Tibial artery (tissue), 4 donors: ENCODE data around the gene EEPD1.
A peak's percentile ranks its signal among the peaks of the same experiment; 100 is the strongest.

Experiments used
- DNase-seq, 2 donors: peaks; one replicate each; pipeline ENCODE4 v3.0.0-alpha.2; 2019
- H3K27ac ChIP-seq, 2 donors: fragments of 200-600 bp; sonication (generic) in 1 of 2; 1 replicate in 1 of 2; 2 replicates in 1 of 2; pipeline ENCODE4 v1.5.1; 2018 to 2019; ENCODE audit warnings: mild to moderate bottlenecking in 1 of 2
- H3K27me3 ChIP-seq, 2 donors: fragments of 200-600 bp; sonication (generic) in 1 of 2; one replicate each; pipeline versions ENCODE4 v1.5.1 to v1.6.0; 2016 to 2019
- H3K36me3 ChIP-seq, 3 donors: fragments of 200-600 bp; sonication (generic) in 2 of 3; one replicate each; pipeline ENCODE4 v1.5.1; 2016 to 2019; ENCODE audit warnings: mild to moderate bottlenecking in 2 of 3
- H3K4me1 ChIP-seq, 4 donors: fragments of 200-600 bp; sonication (generic) in 2 of 4; 1 replicate in 3 of 4; 2 replicates in 1 of 4; pipeline ENCODE4 v1.5.1; 2016 to 2019
- H3K4me3 ChIP-seq, 2 donors: fragments of 200-600 bp; sonication (generic) in 1 of 2; 1 replicate in 1 of 2; 2 replicates in 1 of 2; pipeline ENCODE4 v1.5.1; 2018 to 2019; ENCODE audit warnings: mild to moderate bottlenecking in 2 of 2
- H3K9me3 ChIP-seq, 3 donors: fragments of 200-600 bp; sonication (generic) in 1 of 3; one replicate each; pipeline ENCODE4 v1.5.1; 2016 to 2019
- intact Hi-C: fragments of 100-400 bp; cut with DNase I; formaldehyde crosslinking; loops from one replicate; pipeline ENCODE4 v1.15.0; 2023; ENCODE audit warnings: low total_unique reads
- TF ChIP-seq, protein P1 (sequence below), 2 experiments: fragments of 200-600 bp in 1 of 2; fragments of 450-650 bp in 1 of 2; IDR thresholded peaks; one replicate each; pipeline ENCODE4 v1.5.1; 2017 to 2019; ENCODE audit warnings: antibody characterized with exemption in 2 of 2, mild to moderate bottlenecking in 1 of 2, moderate library complexity in 1 of 2

The EEPD1 gene

DNA sequence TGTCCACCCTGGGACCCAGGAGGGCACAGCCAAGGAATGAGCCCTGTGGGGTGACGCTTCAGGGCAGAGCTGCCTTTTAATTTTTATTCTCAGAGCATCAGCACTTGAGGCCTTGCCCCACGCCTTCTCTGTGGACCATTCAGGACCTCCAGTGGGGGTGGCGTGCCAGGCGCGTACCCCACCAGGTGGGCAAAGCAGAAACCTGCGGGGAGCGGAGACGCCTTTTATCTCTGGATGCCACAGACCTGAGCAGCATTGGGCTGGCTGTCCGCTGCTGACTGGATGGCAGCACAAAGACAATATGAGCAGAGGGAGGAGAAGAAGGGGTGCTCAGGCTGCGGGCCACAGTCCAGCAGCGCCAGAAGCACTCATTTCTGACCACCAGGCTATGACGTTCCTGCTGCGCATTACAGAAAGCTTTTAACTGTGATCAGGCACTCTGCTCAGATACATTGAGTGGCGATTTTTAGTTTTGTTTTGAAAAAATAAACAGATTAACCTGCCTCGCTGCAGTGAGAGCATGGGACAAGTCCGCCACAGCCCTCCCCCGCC lies 146.2 kb downstream of the EEPD1 start:
- H3K4me3 ChIP-seq, result no peak overlapping the region
- no peaks in the 10 kb centered on the region for H3K9me3 ChIP-seq
- intact Hi-C loops, result loop anchor here (10.0 kb wide), 1 partner anchor 164 kb away; no protein-coding TSS in a partner anchor
- no peaks in the 10 kb centered on the region for H3K27me3 ChIP-seq
- peaks cover 8 to 36% (median 32%) of the 10 kb centered on the region in 4 donors for H3K4me1 ChIP-seq
- H3K27ac ChIP-seq, result no peak overlapping the region
- H3K36me3 ChIP-seq, result peaks cover 0 to 34% (median 18%) of the 10 kb centered on the region in 3 donors
- no peak for DNase-seq
- TF ChIP-seq, protein P1, sequence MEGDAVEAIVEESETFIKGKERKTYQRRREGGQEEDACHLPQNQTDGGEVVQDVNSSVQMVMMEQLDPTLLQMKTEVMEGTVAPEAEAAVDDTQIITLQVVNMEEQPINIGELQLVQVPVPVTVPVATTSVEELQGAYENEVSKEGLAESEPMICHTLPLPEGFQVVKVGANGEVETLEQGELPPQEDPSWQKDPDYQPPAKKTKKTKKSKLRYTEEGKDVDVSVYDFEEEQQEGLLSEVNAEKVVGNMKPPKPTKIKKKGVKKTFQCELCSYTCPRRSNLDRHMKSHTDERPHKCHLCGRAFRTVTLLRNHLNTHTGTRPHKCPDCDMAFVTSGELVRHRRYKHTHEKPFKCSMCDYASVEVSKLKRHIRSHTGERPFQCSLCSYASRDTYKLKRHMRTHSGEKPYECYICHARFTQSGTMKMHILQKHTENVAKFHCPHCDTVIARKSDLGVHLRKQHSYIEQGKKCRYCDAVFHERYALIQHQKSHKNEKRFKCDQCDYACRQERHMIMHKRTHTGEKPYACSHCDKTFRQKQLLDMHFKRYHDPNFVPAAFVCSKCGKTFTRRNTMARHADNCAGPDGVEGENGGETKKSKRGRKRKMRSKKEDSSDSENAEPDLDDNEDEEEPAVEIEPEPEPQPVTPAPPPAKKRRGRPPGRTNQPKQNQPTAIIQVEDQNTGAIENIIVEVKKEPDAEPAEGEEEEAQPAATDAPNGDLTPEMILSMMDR (IDR thresholded peaks at IDR 0.05), result no peak

DNA sequence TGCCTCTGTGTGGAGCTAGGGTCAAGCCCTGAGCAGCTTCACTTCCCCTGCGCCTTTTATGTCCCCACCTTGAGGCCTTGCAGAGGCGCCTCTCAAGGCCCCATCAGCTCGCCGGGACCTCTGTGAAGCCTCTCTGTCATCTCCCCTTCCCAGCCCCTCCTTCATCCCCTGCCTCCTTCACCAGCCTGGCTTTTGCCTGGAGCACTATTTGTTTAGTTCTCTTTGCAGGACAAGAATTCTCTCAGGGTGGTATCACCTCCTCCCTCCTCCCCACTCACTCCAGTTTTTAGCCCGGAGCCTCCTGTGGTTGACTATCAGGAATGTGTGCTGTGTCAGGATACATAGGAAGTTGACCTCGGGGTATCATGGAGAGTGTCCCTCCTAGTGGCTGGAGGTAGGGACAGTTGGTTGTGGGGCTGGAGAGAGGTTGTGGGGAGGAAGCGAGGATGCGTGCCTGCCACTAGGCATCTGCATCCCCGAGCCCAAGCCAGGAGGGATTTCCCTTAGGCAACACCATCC lies 146.8 kb downstream of the EEPD1 start:
- H3K36me3 ChIP-seq, result peaks cover 0 to 34% (median 18%) of the 10 kb centered on the region in 3 donors
- intact Hi-C loops, result loop anchor here (10.0 kb wide), 1 partner anchor 165 kb away; no protein-coding TSS in a partner anchor

DNA sequence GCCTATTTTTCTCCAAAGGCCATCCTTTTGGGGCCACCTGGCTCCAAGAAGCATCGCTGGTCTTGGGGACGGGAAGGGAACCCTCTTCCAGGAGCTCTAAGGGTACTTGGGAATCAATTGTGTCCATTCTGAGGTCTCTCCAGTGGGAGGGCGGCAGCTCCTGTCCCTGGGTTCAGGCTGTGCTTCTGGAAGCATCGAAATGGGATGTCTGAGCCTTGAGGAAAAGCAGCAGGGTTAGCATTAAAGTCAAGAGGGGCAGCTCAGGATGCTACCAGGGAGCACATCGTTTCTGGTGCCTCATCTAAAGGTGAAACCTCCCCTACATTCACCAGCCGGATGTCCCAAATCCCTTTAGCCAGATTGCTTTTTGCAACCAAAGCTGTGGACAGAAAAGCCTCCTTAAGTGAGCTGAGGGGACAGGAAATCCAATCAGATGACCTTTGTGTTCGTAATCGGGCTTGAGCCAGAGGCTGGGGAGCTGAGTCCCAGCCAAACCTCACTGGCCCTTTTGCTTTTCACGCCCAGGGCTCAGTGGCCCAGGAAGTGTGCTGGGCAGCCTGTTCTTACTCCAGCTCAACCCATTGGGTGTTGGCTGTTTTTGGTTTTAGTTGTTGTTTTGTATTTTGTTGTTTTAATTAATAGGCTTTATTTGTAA lies 147.8 kb downstream of the EEPD1 start:
- DNase-seq, result peak in 1 of 2 donors; percentile 62
- no peaks in the 10 kb centered on the region for H3K27me3 ChIP-seq

More for the DNA sequence above, 146.8 kb downstream of the EEPD1 start:
- H3K27ac ChIP-seq, result peak overlapping the region in 1 of 2 donors; percentile 58
- no peaks in the 10 kb centered on the region for H3K27me3 ChIP-seq
- H3K9me3 ChIP-seq, result no peaks in the 10 kb centered on the region
- H3K4me1 ChIP-seq, result peaks cover 8 to 42% (median 38%) of the 10 kb centered on the region in 4 donors
- no peak overlapping the region for H3K4me3 ChIP-seq
- TF ChIP-seq, protein P1 (IDR thresholded peaks at IDR 0.05), result no peak
- peak in 1 of 2 donors; percentile 54 for DNase-seq

DNA sequence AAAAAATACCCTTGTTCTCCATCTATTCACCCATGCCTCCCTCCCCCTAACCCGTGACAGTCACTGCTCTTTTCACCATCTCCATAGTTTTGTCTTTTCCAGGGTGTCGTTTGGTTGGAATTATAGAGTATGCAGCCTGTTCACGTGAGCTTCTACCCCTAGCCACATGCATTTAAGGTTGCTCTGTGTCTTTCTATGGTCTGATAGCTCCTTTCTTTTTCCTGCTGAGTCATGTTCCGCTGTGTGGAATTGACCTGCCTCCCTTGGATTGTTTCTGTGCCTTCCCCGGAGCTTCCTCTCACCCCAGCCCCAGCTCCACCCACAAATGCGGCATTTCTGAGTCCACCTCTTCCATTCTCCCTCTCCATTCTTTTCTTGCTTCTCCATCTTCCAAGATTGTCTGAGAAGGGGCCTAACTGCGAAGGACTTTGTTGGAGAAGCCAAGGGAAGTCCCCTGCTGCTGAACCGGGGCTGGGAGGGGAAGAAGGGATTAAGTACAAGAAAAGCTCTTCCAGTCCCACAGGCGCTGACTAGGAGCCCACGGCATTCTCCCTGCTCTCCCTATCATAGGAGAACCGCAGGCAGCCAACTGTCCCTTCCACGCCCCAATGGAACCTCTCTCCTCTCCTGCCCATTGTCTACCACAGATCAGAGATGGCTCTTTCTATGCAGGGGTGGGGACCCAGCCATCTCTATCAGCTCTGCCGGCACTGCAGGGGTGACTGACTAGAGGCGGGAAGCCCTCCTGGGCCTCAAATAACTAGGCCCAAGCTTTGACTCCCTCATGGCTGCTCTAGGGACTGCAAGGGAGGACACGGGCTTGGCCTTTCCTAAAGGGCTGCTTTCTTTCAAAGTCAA lies 149.1 kb downstream of the EEPD1 start:
- H3K4me3 ChIP-seq, result no peak overlapping the region
- H3K4me1 ChIP-seq, result peaks cover 8 to 45% (median 40%) of the 10 kb centered on the region in 4 donors
- DNase-seq, result peak in 1 of 2 donors; percentile 60
- TF ChIP-seq, protein P1 (IDR thresholded peaks at IDR 0.05), result no peak
- peaks cover 0 to 32% (median 17%) of the 10 kb centered on the region in 3 donors for H3K36me3 ChIP-seq
- H3K27me3 ChIP-seq, result no peaks in the 10 kb centered on the region
- intact Hi-C loops, result no loop called here
- peak overlapping the region; percentile 69 to 83 for H3K27ac ChIP-seq
- no peaks in the 10 kb centered on the region for H3K9me3 ChIP-seq

More for the DNA sequence above, 147.8 kb downstream of the EEPD1 start:
- intact Hi-C loops, result no loop called here
- Histone ChIP-seq H3K9me3 (no peaks in the 10 kb centered on the region), H3K4me1 (peaks cover 8 to 45% (median 40%) of the 10 kb centered on the region in 4 donors), H3K4me3 (no peak overlapping the region), H3K27ac (peak overlapping the region; percentile 58 to 83), H3K36me3 (peaks cover 0 to 34% (median 18%) of the 10 kb centered on the region in 3 donors)
- TF ChIP-seq, protein P1 (IDR thresholded peaks at IDR 0.05), result no peak
